Activated gamma-delta T cell treated with Interleukin-2 at 50 U/mL for 16 hours (primary cell): ENCODE data around the gene RAB37.

Source experiments
- DNase-seq: peaks from one replicate; pipeline ENCODE4 v3.0.0-alpha.2; 2020

Gene RAB37

GRCh38 chr17:74746376-74746775 is 9.3 kb downstream of the RAB37 start:
- no peak for DNase-seq

- no peak for DNase-seq
These were observed 9.9 kb downstream of the RAB37 start for GRCh38 chr17:74746922-74747321.

DNA sequence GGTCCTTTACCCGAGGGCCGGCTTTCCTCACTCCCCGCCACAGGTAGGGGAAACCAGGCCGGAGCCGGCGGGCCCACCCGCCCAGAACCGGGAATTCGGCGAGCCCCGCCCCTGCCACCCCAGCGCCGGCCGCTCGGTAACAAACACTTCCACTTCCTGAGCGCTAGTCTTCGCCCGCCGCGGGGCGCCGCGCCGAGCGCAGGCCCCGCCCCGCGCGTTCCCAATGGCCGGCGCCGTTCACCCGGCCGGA is 11.1 kb downstream of the RAB37 start:
- no peak for DNase-seq

GRCh38 chr17:74748529-74749278 is 11.6 kb downstream of the RAB37 start, which contains the start of gene NHERF1:
Gene NHERF1 (plus strand): TSS chr17:74748628. CDS start chr17:74748847, 219 bp downstream.
- DNase-seq: peak; percentile 95

DNA sequence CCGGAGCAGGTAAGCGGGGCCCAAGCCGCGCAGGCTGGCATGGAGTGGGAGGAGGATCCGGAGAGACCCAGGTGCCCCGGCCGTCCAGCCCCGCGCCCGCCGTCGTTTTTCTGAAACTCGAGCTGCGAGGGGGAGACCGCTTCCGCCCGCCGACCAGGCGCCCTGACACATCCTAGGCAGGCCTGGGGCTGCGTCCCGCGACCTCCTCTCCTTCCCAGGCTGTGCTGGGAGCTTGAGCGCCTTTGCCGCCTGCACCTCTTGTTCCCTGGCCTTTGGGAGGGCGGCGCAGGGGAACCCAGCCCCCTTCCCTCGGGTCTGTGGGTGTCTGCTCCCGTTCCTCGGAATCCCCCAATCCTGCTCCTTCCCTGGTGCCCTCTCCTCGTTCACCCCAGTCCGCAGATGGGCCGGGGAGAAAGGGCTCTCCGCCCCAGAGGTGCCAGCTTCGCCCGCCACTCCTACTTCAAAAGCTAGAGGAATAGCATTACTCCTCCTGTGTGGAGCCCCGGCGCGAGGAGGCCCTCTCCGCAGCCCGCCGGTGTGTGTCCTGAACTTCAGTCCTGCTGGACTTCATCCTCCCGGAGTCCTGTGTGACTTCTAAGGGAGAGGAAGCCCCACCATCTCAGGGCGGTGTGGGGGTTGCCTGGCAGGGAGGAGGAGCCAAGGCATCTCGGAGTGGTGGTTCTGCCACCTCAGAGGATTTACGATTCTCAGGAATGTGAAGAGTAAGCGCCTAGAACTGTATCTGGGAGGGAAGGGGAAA is 12.4 kb downstream of the RAB37 start:
- DNase-seq: peak; percentile 51

DNA sequence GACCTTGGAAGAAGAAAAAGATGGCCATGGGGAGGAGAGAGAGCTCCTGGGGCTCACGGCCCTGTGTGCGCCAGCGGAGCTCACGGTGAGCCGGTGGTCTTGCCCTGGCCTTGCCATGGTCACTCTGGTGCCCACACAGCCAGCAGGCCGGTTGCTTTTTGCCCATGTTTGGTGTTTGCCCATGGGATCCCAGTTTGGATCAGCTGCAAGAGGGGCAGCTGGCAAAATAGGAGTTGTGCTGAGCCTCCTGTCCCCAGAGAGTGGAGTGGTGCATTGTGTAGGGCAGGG is 12.9 kb downstream of the RAB37 start:
- no peak for DNase-seq

DNA sequence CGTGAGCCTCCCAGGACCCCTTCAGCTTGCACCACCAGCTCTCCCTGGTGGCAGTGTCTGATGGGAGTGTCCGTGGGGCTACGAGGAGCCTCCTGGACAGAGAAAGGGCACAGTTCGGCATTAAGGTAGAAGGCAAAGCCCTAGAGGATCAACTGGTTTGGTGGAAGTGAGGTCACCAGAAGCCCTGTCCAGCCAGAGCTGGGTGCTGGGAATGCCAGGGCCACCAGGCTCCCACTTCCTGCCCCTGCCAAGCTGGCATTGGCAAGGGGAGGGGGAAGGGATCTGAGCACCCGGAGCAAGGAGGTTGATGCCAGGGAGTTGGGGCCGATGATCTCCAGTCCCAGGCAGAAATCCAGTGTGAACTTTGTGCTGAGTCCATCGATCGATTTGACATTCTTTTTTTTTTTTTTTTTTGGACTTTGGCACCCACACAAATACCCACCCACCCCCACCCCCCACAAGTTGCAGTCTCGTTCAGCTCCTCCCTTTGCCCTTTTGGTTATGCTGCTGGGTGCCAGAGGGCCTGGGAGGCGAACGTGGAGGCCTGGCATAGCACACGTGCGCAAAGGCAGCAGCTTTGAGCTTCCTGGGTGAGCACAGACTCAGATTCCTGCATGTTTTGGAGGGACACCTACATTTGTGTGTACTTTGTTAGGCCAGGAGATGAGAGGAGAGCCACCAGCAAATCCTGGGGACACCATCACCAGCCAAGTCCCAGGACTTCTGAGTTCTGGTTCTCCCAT is 13.4 kb downstream of the RAB37 start:
- no peak for DNase-seq

DNA sequence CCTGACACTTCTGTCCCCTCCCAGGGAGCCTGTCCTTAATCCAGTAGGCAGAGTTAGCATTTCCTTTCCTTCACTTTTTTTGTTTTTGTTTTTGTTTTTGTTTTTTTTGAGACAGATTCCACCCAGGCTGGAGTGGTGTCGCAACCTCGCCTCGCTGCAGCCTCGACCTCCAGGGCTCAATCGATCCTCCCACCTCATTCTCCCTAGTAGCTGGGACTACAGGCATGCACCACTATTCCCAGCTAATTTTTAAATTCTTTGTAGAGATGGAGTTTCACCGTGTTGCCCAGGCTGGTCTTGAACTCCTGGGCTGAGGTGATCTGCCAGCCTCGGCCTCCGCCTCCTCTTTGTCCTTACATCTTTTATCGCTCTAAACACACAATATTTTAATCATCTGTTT is 15.4 kb downstream of the RAB37 start:
- no peak for DNase-seq

GRCh38 chr17:74752822-74753401 is 15.9 kb downstream of the RAB37 start:
- no peak for DNase-seq

DNA sequence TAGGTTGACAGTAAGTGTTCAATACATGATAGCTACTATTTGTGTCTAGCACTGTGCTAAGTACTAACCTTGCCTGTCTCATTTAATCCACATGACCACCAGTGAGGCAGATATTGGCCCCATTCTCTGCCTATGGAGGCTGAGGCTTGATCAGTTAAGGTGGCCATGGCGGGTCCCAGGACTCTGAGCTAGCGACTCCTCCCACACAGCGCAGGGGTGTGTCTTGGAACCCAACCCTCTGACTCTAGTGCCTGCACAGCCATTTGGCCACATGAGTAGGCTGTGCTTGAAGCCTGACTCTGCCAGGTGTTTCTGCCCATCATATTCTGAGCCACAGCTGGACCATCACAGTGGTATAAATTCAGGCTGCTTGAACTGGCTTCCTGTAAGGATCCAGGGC is 17.8 kb downstream of the RAB37 start:
- no peak for DNase-seq

GRCh38 chr17:74755533-74755932 is 18.5 kb downstream of the RAB37 start:
- no peak for DNase-seq

DNA sequence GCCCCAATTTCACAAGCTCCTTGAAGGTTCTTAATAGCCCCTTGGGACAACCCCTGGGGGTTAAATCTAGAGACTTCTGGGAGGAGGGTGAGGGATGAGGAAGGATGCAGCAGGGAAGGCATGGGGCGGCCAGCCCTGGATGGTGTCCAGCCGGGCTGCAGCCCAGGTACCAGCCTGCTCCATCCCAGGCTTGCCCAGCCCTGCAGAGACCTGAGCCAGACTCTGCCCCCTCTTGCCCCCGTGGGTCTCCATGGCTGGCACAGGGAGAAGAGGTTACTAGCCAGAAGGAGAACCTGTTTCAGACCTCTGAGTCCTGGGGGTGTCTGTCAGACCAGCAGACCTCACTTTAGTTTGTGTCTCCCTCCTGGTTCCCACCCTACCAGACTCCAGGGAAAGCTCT is 19.8 kb downstream of the RAB37 start:
- DNase-seq: no peak

DNA sequence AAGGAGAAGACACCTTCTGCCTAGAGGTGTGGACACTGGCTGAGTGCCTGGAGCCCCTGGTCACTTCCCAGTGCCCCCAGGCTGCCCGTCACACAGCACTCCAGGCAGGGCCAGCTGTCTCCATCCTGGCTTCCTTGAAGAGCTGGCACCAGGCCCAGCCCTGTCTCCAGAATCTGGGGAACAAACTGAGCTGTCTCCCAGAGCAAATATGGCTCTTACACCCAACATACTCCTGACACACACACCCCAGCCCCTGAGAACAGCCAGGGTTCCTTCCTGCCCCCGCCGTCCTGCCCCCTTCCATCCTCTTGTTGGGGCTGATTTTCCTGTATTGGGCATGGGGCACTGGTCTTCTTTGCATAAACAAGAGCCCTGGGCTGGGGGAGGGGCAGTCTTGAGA is 20.4 kb downstream of the RAB37 start:
- no peak for DNase-seq

DNA sequence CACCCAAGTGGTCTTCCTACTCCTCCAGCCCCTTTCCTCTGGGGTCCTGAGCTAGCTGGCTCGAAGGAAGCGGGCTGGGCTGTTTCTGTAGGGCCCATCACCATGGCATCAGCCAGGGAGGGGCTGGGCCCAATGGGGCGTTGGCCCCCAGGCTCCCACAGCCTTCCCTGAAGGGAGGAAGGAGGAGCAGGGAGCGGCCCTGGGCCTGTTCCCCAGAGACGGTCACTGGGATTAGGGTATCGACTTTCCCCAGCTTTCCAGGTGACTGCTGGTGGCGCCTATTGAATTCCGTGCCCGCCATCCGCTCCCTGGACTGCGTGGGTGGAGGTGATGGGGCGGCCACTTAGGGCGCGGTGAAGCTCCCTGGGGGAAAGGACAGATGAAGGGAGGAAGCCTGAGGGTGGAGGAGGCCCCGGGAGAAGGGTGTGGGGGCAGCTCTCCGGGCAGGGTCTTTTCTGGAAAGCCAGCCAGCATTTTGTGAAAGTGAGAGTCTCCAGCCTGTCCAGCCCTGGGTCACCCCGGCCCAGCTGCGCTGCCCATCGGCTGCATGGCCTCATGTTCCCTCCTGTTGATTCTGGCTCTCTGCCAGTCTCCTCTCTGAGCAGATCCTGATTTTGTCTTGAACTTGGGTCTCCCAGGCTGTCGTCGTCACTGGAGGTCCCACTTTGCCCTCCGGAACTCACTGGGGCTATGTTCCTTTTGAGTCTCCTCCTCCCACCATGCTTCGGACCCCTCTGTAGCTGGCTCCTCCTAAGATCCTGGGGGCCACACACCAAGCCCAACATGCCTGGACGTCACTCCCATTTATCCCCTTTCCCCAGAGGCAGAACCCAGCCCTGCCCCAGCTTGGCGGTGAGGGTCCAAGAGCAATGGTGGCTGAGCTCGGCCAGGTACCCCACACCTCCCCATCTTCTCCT is 21.1 kb downstream of the RAB37 start:
- DNase-seq: no peak

DNA sequence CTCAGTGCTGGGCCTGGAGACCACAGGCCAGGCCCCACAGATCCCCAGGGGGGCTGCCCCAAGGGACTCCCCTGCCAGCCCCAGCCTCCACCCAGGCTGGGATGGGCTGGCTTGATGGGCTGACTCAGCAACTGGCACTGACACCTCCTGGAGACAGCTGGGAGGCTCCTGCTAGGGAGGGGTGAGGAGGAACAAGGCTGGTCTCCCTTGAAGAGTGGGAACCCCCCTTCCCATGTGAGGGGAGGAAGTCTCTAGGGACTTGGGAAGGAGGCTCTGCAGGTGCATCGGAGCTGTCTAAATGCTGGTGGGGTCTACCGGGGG is 21.8 kb downstream of the RAB37 start:
- DNase-seq: no peak

DNA sequence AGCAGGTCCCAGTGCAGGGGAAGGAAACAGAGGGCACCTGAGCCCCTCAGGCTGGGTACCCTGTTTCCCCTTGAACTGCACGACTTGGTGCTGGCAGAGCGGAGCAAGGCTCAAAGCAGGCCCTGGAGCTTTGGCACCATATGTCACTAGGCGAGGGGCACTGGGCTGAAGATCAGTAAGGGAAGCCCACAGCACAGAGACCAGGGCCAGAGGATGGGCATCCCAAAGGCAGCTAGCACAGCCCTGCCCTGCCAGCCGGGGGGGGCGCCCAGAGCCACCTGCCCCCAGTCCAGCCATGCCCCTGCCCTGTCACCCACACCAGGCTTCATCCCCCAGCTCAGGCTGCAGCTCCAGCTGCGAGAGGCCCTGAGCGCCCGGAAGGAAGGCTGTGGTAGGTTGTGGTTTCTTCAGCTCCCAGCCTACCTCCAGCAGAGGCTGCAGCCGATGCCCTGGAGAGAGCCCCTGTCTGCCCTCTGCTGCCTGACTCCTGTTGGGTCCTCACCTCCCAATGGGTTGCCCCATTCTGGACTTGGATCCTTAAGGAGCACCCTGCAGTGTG is 22.3 kb downstream of the RAB37 start:
- DNase-seq: peak; percentile 62

- DNase-seq: no peak
These were observed 22.9 kb downstream of the RAB37 start for GRCh38 chr17:74759941-74760340.

GRCh38 chr17:74760404-74761105 is 23.5 kb downstream of the RAB37 start:
- DNase-seq: no peak

DNA sequence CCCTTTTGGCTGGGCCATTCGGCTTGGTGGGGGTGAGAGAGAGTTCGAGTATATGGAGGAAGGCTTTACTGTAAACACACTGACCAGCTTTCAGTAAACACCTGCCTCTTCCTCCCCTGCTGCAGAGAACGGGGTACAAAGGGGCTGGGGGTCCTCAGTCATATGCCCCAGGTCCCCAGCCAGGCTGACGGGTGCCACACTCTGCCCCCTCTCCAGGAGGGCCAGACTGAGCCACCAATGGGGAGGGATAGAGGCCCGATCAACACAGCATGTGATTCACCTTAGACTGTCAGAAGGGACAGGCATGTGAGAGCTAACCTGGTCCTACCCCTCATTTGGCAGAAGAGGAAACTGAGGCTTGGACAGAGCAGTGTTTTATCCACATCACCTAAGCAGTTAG is 24.4 kb downstream of the RAB37 start:
- DNase-seq: no peak

GRCh38 chr17:74761931-74762330 is 24.9 kb downstream of the RAB37 start:
- no peak for DNase-seq

DNA sequence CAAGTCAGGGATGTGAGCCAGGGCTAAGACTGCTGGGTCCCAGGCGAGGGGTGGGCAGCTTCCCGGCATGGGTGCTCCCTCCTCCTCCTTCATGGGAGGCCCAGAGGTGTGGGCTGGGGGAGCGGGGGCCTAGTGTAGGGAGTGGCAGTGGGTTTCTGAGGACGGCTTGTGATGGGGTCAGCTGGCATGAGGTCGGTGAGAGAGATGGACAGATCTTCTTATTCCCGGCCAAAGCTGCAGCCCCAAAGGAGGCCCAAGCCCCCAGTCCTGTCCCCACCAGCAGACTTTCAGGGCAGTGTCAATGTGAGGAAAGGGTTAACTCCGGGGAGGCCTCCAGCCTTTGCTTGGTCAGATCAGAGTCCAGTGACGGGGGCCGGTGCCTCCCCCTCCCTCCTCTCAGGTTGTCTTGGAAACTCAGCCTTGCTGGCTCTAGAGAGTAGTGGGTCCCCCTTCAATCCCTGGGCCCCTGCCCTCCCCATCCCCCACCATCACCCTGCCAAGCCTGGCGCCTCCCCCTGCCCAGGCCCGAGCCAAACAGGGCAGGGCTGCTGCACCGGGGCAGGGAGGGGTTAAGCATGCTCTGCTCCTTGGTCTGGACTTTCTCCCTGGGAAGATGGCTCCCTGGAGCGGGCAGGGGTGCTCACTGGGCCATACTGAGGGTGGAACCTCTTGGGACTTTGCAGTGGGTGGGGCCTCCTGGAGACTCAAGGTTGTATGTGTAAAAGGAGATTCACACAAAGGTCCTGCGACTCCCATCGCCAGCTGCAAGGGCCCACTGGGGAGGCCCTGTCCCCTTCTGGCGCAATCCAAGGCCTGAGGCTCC is 26.7 kb downstream of the RAB37 start:
- no peak for DNase-seq
